Measurements from ENCODE around the gene PCDHB8.
"Not testable (repeated sequence)": the region's sequence is repeated elsewhere in the genome, so short reads cannot be mapped to it uniquely, and the experiment has no call there.

DNA sequence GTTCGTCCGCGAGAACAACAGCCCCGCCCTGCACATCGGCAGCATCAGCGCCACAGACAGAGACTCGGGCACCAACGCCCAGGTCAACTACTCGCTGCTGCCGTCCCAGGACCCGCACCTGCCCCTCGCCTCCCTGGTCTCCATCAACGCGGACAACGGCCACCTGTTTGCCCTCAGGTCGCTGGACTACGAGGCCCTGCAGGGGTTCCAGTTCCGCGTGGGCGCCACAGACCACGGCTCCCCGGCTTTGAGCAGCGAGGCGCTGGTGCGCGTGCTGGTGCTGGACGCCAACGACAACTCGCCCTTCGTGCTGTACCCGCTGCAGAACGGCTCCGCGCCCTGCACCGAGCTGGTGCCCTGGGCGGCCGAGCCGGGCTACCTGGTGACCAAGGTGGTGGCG is 32.7 kb downstream of the PCDHB8 start:
- not testable (repeated sequence) for TF ChIP-seq RAD21 (IDR thresholded peaks at IDR 0.05)
- TF ChIP-seq, protein P1, sequence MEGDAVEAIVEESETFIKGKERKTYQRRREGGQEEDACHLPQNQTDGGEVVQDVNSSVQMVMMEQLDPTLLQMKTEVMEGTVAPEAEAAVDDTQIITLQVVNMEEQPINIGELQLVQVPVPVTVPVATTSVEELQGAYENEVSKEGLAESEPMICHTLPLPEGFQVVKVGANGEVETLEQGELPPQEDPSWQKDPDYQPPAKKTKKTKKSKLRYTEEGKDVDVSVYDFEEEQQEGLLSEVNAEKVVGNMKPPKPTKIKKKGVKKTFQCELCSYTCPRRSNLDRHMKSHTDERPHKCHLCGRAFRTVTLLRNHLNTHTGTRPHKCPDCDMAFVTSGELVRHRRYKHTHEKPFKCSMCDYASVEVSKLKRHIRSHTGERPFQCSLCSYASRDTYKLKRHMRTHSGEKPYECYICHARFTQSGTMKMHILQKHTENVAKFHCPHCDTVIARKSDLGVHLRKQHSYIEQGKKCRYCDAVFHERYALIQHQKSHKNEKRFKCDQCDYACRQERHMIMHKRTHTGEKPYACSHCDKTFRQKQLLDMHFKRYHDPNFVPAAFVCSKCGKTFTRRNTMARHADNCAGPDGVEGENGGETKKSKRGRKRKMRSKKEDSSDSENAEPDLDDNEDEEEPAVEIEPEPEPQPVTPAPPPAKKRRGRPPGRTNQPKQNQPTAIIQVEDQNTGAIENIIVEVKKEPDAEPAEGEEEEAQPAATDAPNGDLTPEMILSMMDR (IDR thresholded peaks at IDR 0.05; ENCODE audit: low read depth, low read length, missing input control), result not testable (repeated sequence)

Measured in liver (tissue), 3 donors.